ENCODE results near the gene NOVA1.

NOVA1 gene

DNA sequence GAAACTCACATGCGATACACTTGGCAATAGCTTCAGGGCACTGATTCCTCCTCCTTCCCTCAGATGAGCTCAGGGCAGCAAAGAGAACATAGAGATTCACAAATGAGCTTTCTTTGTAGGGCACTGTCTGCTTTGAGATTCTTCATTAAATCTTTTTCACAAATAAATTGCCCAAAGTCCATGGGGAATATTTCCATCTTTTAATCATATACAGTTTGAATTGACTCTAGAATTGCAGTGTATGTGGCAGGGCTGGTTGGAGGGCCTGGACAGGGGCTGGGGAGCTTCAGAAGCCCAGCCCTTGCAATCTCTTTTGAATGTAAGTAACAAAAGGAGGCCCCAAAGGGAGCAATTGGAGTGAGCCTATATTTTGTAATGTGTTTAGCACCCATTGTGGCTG, 197.5 kb downstream of the NOVA1 start:
- Histone ChIP-seq H3K9ac (ENCODE audit: low read length) (no peak overlapping the region), H3K4me3 (ENCODE audit: low read length) (no peak overlapping the region), H3K27ac (ENCODE audit: low read length) (no peak overlapping the region), H3K9me3 (ENCODE audit: control insufficient read depth, low read depth, low read length) (no peaks in the 10 kb centered on the region), H3K27me3 (ENCODE audit: control insufficient read depth, insufficient read depth, low read length) (no peaks in the 10 kb centered on the region), H3K36me3 (ENCODE audit: control insufficient read depth, low read depth, low read length) (no peaks in the 10 kb centered on the region), H3K4me1 (ENCODE audit: control insufficient read depth, low read depth, low read length) (peaks cover 4% of the 10 kb centered on the region)

DNA sequence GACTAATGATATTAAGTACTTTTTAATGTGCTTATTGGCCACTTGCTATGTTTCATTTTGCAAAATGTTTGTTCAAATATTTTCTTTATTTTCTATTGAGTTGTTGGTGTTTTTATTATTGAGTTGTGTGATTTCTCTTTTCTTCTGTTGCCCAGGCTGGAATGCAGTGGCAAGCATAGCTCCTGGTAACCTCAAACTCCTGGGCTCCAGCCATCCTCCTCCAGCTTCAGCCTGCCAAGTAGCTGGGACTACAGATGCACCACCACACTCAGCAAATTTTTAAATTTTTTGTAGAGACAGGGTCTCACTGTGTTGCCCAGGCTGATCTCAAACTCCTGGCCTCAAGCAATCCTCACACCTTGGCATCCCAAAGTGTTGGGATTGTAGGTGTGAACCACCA, 199.2 kb downstream of the NOVA1 start:
- H3K9me3 ChIP-seq (ENCODE audit: control insufficient read depth, low read depth, low read length) = no peaks in the 10 kb centered on the region
- no peaks in the 10 kb centered on the region for H3K27me3 ChIP-seq (ENCODE audit: control insufficient read depth, insufficient read depth, low read length)
- H3K36me3 ChIP-seq (ENCODE audit: control insufficient read depth, low read depth, low read length) = no peaks in the 10 kb centered on the region
- H3K9ac ChIP-seq (ENCODE audit: low read length) = no peak overlapping the region
- no peak overlapping the region for H3K4me3 ChIP-seq (ENCODE audit: low read length)
- no peak overlapping the region for H3K27ac ChIP-seq (ENCODE audit: low read length)
- peaks cover 15% of the 10 kb centered on the region for H3K4me1 ChIP-seq (ENCODE audit: control insufficient read depth, low read depth, low read length)
